ENCODE results near the gene ARHGEF28.

GRCh38 chr5:73799401-73799972 is 173.5 kb downstream of the ARHGEF28 start:
- no peak for TF ChIP-seq CTCF (IDR thresholded peaks at IDR 0.05; ENCODE audit: poor library complexity, severe bottlenecking)
- TF ChIP-seq POLR2AphosphoS5 (IDR thresholded peaks at IDR 0.05): no peak
- no peak for TF ChIP-seq SMC3 (conservative IDR thresholded peaks at IDR 0.05; ENCODE audit: poor library complexity)

All from neural cell (in vitro differentiated cells).